GM21423 (cell line): ENCODE measurements around the gene GSN.

Experiments used
- ATAC-seq: cut with Tn5 transposase; IDR thresholded peaks from one replicate; pipeline ENCODE4 v1.9.1; 2021; ENCODE audit warnings: mild to moderate bottlenecking, moderate library complexity; ENCODE audit not compliant: unreplicated experiment

Gene GSN

DNA sequence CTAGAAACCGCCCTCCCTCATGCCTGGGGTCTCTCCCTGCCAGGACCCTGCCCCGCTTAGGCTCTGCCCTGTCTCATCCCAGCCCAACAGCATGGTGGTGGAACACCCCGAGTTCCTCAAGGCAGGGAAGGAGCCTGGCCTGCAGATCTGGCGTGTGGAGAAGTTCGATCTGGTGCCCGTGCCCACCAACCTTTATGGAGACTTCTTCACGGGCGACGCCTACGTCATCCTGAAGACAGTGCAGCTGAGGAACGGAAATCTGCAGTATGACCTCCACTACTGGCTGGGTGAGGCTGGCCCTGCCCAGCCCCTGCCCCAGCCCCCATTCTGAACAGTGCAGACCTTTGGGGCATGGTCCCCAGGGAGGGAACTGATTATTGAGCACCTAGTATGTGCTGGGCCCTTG is 33.9 kb downstream of the GSN start:
- ATAC-seq: no peak

GRCh38 chr9:121302341-121302740 is 34.4 kb downstream of the GSN start:
- no peak for ATAC-seq

- no peak for ATAC-seq
Observed at GRCh38 chr9:121302786-121303185, 34.8 kb downstream of the GSN start.

GRCh38 chr9:121303456-121304451 is 35.8 kb downstream of the GSN start:
- no peak for ATAC-seq

- ATAC-seq: no peak
Observed at GRCh38 chr9:121304707-121305106, 36.7 kb downstream of the GSN start.

DNA sequence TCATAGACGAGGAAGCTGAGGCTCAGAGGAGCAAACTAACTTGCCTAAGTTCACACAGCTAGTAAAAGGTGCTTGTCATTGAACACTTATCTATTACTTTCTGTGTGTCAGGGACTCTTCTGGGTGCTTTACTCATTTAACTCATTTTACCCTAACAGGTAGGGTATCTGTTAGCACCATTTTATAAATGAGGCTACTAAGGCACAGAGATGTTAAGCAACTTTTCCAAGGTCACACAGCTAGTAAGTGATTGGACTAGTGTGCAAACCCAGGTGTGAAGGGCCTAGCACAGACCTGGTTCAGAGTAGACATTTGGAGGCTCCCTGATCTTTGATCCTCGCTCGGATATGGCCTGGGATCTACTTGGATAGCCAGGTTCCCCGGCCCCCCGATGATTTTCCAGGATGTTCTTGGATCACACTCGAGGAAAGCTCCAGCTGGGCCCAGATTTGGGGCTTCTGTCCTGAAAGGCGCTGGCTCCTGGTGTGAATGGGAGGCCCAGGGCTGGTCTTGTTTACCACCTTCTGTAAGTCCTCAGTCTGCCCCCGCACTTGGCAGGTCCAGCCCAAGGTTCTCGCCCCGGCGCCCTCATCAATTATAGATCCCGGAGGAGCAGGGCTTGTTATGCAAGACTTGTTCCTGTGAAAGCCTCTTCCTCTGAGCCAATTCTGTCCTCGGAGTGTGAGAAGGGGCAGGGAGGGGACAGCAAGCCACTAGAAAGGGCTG is 37.5 kb downstream of the GSN start:
- ATAC-seq: no peak

GRCh38 chr9:121307976-121308375 is 40.0 kb downstream of the GSN start:
- no peak for ATAC-seq

- ATAC-seq: no peak
Observed at GRCh38 chr9:121308765-121309164, 40.8 kb downstream of the GSN start.

- no peak for ATAC-seq
Observed at GRCh38 chr9:121309171-121309570, 41.2 kb downstream of the GSN start.

- ATAC-seq: no peak
Observed at GRCh38 chr9:121309833-121310425, 42.0 kb downstream of the GSN start.

DNA sequence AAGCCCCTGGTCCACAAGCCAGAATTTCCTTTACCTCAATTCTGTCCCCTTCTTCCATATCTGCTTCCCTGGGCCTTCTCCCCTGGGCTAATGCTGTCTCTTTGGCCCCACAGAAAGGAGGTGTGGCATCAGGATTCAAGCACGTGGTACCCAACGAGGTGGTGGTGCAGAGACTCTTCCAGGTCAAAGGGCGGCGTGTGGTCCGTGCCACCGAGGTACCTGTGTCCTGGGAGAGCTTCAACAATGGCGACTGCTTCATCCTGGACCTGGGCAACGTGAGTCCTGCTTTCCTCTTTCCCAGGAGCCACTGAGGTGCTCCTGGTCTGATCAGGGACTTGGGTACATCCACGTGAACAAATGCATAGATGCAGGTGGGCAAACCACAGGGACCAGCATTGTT is 42.6 kb downstream of the GSN start:
- no peak for ATAC-seq

GRCh38 chr9:121312169-121312568 is 44.2 kb downstream of the GSN start:
- ATAC-seq: no peak

- ATAC-seq: no peak
Observed at GRCh38 chr9:121313458-121314152, 45.6 kb downstream of the GSN start.

DNA sequence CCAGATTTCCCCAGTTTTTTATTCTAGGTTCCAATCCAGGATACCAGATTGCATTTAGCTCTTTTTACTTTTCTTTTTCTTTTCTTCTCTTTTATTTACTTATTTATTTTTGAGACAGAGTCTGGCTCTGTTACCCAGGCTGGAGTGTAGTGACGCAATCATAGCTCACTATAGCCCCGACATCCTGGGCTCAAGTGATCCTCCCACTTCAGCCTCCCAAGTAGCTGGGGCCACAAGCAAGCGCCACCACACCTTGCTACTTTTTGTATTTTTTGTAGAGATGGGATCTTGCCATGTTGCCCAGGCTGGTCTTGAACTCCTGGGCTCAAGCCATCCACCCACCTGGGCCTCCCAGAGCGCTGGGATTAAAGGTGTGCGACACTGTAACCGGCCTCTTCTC is 48.4 kb downstream of the GSN start:
- ATAC-seq: no peak

- no peak for ATAC-seq
Observed at GRCh38 chr9:121316852-121317373, 49.0 kb downstream of the GSN start.

DNA sequence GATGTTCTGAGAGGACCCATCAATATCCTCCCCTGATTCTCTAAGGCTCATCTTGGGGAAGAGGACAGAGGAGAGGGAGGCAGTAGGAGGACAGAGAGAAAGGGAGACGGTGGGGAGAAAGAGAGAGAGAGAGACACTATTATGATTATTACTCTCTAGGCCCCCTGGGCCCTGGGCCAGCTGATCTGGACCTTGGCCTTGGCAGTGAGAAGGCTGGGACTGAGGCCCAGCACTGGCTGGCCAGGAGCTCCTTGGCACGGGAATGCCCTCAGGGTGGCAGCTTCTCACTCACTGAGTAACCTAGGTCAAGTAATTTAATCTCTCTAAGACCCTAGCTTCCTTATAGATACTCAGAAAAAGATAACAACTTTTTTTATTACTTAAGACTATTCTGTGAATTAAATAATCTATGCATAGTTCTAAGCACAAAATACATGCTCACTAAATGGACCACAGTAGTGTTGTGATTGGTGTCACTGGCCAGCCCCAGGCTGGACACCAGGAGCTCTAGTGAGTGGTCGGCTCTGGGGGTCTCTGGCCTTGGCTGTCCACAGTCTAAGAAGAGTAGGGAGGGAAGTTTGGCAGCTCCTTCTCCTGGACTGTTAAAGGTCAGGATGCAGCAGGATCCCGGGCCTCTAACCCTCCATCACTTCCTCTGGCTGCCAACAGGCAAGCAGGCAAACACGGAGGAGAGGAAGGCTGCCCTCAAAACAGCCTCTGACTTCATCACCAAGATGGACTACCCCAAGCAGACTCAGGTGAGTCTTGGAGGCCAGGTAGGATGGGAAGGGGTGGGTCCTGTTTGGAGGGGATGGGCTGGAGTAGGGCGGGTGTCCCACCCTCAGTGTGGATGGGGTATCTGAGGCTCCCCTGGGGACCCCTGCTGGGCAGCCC is 50.0 kb downstream of the GSN start:
- ATAC-seq: no peak

DNA sequence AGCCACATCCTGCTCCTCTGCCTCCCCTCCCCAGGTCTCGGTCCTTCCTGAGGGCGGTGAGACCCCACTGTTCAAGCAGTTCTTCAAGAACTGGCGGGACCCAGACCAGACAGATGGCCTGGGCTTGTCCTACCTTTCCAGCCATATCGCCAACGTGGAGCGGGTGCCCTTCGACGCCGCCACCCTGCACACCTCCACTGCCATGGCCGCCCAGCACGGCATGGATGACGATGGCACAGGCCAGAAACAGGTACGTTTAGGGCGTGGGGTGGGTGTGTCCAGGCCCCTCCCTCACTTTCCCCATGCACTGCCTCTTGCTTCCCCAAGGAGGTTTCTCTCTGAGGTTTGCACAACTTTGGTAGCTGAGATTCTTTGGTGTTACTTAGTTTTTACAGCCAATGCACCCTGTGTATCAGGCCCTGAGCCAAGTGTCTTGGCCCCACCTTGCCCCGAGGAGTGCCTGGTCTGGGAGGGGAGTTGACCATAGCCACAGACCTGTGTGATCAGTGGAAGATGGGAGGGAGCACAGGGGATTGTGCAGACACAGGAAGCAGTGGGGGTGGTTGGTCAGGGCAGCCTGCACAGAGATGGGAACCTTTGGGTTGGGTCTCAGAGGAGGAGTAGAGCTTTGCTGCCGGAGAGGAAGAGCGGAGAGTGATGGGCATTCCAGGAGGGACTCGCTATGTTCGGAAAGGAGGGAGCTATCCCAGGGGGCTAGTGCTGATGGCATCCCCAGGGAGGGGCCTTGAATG is 50.8 kb downstream of the GSN start:
- no peak for ATAC-seq

- no peak for ATAC-seq
Observed at GRCh38 chr9:121319383-121319780, 51.4 kb downstream of the GSN start.

- ATAC-seq: no peak
Observed at GRCh38 chr9:121321016-121321503, 53.1 kb downstream of the GSN start.
